NCI-H2196 treated with DMSO at 0.1 percent for 48 hours (cell line): ENCODE measurements around the gene PARN.
A peak's percentile ranks its signal among the peaks of the same experiment; 100 is the strongest.
"Not testable (repeated sequence)": the region's sequence is repeated elsewhere in the genome, so short reads cannot be mapped to it uniquely, and the experiment has no call there.

Source experiments
- DNase-seq: peaks from one replicate; lab custom pipeline; 2025; ENCODE audit not compliant: unreplicated experiment; lab: John Stamatoyannopoulos, UW

Gene PARN

GRCh38 chr16:14634389-14634725 is 4.3 kb upstream of the PARN start:
- DNase-seq, result no peak

- peak; percentile 95 for DNase-seq
Observed at GRCh38 chr16:14632693-14633569, 2.9 kb upstream of the PARN start, which contains the start of gene BFAR. BFAR (plus strand) TSS chr16:14632951; CDS start chr16:14644347, 11,396 bp downstream.

GRCh38 chr16:14630620-14631330 is 715 bp upstream of the PARN start:
- DNase-seq, result not testable (repeated sequence)

GRCh38 chr16:14629612-14629918 is 495 bp downstream of the PARN start:
- DNase-seq, result no peak

GRCh38 chr16:14628806-14629611 is 1.1 kb downstream of the PARN start:
- no peak for DNase-seq

- DNase-seq, result no peak
Observed at GRCh38 chr16:14627078-14627477, 3.0 kb downstream of the PARN start.

GRCh38 chr16:14618566-14618965 is 11.5 kb downstream of the PARN start:
- DNase-seq, result no peak

GRCh38 chr16:14616280-14616679 is 13.8 kb downstream of the PARN start:
- no peak for DNase-seq

GRCh38 chr16:14613991-14614390 is 16.1 kb downstream of the PARN start:
- no peak for DNase-seq

- DNase-seq, result no peak
Observed at GRCh38 chr16:14611660-14612059, 18.4 kb downstream of the PARN start.

- DNase-seq, result no peak
Observed at GRCh38 chr16:14609716-14610115, 20.3 kb downstream of the PARN start.

- no peak for DNase-seq
Observed at GRCh38 chr16:14608604-14609003, 21.5 kb downstream of the PARN start.

GRCh38 chr16:14608111-14608566 is 21.9 kb downstream of the PARN start:
- DNase-seq, result no peak

- no peak for DNase-seq
Observed at GRCh38 chr16:14606102-14606501, 24.0 kb downstream of the PARN start.

GRCh38 chr16:14602443-14602963 is 27.6 kb downstream of the PARN start:
- DNase-seq, result no peak

GRCh38 chr16:14600164-14600563 is 29.9 kb downstream of the PARN start:
- no peak for DNase-seq

GRCh38 chr16:14586637-14587305 is 43.3 kb downstream of the PARN start:
- no peak for DNase-seq

GRCh38 chr16:14585287-14585686 is 44.8 kb downstream of the PARN start:
- no peak for DNase-seq

- DNase-seq, result not testable (repeated sequence)
Observed at GRCh38 chr16:14580926-14581325, 49.1 kb downstream of the PARN start.

- no peak for DNase-seq
Observed at GRCh38 chr16:14579266-14579665, 50.8 kb downstream of the PARN start.

GRCh38 chr16:14576532-14576931 is 53.5 kb downstream of the PARN start:
- no peak for DNase-seq
